GM21825 (cell line): ENCODE results near the gene CDK11B.
"Not testable (repeated sequence)": the region's sequence is repeated elsewhere in the genome, so short reads cannot be mapped to it uniquely, and the experiment has no call there.

Source experiments
- ATAC-seq: cut with Tn5 transposase; IDR thresholded peaks from one replicate; pipeline ENCODE4 v1.9.1; 2021; ENCODE audit warnings: mild to moderate bottlenecking, moderate library complexity; ENCODE audit not compliant: unreplicated experiment

Gene CDK11B

GRCh38 chr1:1600861-1601563 lies 57.8 kb downstream of the CDK11B start:
- no peak for ATAC-seq

DNA sequence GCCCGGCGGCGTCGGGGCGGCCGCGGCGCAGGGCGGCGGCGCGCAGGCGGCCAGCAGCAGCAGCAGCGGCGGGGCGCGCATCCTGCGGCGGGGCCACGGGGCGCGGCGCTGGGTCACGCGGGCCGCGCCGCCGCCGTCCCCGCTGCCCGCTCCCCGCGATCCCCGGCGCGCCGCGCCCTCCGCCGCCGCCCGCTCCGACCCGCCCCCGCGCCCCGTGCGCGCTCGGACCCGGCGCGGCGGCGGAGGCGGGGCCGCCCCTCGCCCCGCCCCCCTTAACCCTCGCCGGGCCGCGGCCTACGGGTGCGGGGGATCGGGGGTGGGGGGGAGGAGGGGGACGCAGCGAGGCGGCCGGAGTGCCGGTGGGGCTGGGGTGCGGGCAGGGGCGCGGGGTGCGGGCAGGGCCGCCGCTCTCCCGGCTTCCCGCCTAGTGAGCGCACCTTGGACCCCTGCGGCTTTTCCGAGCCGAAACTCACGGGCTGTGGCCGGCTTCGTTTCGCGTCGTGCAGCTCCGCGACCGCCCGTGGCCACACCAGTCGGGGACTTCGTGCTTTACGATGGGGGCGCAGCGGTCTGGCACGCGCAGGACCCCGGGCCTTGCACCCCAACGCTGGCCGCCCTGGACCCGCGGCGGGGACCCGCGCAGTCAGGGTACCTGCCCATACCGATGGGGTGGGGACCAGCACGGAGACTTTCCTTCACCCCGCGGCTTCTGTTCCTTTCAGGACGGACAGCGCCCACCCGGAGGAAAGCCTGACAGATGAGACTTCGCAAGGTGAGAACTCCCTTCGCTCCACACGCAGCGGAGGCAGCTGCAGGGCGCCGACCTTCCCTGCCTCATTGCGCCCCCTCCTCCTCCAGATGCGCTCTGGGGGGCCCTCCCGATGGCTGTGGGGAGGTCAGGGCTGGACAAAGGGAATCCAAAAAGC lies 58.6 kb downstream of the CDK11B start, which contains the start of gene FNDC10:
FNDC10 (minus strand) TSS at position 201 of the 926 bp plus-strand sequence; CDS start at position 81, 120 bp downstream.
- no peak for ATAC-seq

GRCh38 chr1:1599030-1599934 lies 59.5 kb downstream of the CDK11B start:
- no peak for ATAC-seq

DNA sequence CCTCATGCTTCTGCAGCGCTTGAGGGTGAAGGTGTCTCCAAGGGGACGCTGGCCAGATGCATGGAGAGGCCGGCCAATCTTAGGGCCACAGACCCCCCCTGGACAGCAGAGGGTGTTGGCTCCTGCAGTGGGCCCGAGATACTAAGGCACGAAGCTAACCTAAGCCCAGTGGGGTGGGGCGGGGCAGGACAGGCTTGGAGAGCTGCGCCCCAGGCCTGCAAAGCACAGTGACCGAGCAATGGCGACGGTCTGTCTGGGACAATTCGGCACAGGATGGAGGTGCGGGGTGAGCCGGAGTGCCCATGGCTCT lies 60.1 kb downstream of the CDK11B start:
- no peak for ATAC-seq

DNA sequence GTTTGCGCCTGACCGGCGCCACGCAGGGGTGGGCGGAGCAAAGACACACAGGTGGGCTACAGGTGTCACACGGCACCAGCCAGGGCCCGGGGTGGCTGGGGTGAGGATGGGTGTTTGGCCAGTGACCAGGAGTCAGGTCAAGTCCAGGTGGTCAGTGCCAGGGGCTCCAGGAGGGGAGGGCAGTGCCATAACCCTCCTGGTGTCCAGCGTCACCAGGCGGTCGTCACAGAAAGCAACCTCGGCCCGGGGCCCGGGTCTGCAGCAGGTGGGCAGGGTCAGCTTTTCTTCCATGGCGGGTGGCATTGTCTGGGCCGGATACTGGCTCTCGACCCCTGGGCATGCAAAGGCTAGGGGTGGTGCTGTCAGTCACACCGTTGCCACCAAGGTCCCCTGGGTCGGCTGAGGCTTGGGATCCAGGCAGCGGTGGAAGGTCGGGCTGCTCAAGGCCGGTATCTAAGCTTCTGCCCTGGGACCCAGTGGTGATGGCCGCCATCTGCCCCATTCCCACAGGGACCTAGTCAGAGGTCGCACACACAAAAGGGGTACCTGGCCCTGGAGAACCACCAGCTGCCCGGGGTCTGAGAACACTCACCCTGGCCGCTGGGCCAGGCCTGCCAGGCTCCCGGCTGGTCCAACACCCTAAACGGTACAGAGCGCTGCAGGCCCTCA lies 60.6 kb downstream of the CDK11B start:
- no peak for ATAC-seq

DNA sequence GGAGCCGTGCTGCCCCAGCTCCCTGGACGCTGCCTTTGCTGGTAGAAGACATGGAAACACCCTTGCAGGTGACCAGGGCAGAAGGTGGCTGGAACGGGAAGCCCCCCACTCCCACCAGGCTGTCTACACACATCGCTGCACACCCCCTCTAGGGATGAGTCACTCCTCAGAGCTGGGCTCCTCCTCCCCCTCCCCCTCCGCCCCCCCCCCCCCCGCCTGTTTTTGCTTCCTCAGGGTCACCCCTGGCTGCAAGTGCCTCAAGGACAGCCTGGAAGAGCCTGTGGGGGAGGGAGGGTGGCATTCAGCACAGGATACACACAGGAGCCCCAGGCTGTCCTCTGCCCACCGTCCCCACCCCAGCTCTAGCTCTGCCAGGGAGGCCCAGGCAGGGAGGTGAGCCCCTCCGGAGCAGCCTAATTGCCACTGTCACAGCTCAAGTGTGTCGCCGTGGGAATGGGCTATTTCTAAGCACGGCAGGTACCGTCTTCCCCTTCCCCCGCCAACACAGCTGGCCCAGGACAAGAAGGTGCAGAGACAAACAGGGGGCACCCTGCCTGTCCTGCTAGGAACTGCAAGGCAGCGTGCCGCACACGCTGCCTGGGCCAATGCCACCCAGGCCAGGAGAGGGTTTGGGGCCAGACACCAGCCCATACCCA lies 61.4 kb downstream of the CDK11B start:
- no peak for ATAC-seq

DNA sequence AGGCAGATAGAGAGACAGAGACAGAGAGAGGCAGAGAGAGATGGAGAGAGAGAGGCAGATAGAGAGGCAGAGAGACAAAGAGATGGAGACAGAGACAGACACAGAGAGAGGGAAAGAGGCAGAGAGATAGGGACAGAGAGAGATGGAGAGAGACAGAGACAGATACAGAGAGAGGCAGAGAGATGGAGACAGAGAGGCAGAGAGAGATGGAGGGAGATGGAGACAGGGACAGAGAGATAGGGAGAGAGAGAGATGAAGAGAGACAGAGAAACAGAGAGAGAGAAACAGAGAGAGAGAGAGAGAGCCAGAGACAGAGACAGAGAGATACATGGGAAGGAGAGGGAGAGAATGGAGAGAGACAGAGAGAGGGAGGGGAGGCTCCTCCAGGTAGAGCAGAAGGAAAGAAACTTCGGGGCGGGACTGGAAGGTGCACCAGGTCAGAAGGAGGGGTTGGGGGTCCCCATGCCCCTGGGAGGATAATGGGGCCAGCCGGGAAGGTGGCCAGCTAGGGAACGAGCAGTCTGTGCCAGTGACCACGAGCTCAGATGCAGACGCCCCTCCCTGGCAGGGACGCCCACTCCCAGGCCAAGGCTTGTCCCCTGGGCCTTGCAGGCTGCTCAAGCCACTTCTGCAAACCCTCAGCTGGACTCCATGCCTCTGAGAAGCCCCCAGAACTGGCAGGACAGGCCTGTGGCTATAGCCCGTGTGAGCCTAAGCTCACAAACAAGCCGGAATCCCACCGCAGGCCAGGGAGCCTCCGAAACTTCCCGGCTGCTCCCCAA lies 62.1 kb downstream of the CDK11B start:
- no peak for ATAC-seq

DNA sequence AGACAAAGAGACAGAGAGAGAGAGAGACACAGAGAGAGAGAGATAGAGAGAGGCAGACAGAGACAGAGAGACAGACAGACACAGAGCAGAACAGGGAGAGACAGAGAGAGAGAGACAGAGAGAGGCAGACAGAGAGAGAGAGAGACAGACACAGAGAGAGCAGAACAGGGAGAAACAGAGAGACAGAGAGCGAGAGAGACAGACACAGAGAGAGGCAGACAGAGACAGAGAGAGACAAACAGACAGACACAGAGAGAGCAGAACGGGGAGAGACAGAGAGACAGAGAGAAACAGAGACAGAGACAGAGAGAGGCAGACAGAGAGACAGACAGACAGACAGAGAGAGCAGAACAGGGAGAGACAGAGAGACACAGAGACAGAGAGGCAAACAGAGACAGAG lies 63.5 kb downstream of the CDK11B start:
- ATAC-seq: not testable (repeated sequence)

GRCh38 chr1:1594602-1595260 lies 64.1 kb downstream of the CDK11B start:
- no peak for ATAC-seq

DNA sequence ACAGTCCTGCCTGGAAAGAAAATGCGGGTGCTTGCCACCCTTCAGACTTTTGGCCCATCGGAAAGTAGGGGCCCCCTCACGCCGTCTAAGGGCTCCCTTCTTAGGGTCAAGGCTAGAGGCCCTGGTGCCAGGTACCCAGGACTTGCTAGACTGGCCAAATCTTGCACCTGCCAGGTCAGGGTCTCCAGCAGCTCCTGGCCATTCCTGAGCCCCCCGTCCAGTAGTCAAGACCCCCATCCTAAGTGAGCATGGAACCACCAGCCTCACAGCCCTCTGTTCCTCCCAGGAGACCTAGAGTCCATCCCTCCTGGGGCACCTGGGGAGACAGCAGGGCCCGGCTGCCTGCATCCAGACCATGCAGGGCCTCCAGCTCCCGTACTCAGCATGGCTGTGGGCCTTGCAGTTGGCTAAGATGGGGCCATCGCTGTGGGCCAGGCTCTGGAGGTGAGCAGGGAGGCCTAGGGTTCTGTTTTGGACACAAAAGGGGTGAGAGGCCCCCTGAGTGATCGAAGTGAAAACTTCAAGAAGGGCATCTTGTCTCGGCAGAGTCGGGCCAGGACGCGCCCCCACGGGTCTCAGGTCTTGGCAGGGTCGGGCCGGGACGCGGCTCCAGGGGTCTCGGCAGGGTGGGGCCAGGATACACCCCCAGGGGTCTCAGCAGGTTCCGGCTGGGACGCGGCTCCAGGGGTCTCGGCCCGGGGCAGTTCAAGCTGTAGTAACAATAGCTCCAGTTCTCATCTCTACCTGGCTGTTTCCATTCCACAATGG lies 64.8 kb downstream of the CDK11B start:
- no peak for ATAC-seq

GRCh38 chr1:1591452-1591851 lies 67.4 kb downstream of the CDK11B start:
- ATAC-seq: no peak
